ENCODE measurements around the gene ZNF141. TPM values are rescaled to one million over a fixed set of nuclear protein-coding genes. Genes with fewer than 3 reads are reported as not detected.

Gene ZNF141
- total and polyA plus RNA-seq, 2 of the 4 experiments (the other 2 are of a cell fraction) = 1.8 to 4.7 TPM

DNA sequence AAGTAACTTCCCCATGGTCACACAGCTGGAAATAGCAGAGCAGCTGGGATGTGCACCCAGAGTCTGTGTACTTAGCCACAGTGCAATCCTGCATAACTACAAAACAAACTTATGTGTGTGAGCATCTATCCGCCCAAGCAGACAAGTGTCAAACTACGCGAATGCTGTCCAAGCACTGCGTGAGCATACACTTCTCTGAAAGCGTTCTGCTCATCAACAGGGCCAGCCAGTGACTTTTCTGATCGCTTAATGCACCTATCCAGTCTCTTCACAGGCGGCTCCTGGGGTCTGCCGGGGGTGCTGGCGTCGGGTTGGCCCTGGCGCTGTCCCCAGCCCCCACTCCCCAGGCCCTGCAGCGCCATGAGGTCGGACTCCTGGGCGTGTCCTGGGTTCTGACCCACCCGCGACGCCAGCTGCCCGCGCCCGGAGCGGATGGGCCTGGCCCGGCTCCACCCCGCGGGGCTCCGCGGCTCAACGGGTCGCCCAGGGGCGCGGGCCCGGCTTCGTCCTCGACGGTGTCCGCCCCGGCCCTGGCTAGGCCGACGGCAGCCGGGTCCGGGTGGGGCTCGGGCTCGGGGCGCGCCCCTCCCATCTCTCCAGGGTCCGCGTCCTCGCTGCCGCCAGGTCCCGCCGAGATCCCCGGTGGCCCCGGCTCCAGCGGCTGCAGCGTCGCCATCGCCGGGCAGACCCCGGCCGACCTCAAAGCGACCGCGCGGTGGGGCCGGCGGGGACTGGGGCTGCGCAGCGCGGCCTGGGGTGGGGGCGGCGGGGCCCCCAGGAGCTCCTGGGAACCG lies 1.3 kb upstream of the ZNF141 start (continued):
- TF ChIP-seq FOS (IDR thresholded peaks at IDR 0.05; ENCODE audit: low read depth, low read length) = no peak

DNA sequence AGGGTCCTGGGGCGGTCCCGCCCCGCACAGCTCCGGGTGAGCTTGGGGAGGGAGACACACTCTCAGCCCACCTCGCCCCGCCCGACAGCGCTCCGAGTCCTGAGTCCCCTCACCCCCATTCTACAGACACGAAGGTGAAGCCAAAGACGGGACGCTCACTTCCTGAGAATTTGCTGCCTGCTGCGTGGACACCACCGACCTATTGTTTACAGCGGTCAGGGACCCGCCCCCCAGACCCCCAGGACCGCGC lies 796 bp upstream of the ZNF141 start:
- DNase-seq (no peak), ATAC-seq (ENCODE audit: low read depth) (peak; percentile 3; the same call in 1 of the 2 replicates)
- Histone ChIP-seq H2AK5ac (ENCODE audit: low read depth, low read length) (no peak overlapping the region; the same call in 1 of the 2 replicates), H3K18ac (ENCODE audit: low read depth, low read length) (no peak overlapping the region; the same call in 1 of the 2 replicates), H4K20me1 (ENCODE audit: insufficient read depth, low read length) (no peaks in the 10 kb centered on the region), H3K4me3 (ENCODE audit: insufficient read depth, low read depth, low read length) (peak overlapping the region; percentile 69), H3K4ac (ENCODE audit: low read depth, low read length) (peak overlapping the region; percentile 73; the same call in 1 of the 2 replicates), H3K4me2 (ENCODE audit: low read depth, low read length) (peak overlapping the region; percentile 76), H3K56ac (ENCODE audit: extremely low read depth, insufficient read depth, low read length) (no peak overlapping the region), H3K9ac (ENCODE audit: low read depth, low read length) (peak overlapping the region; percentile 78), H2AFZ (replicated peaks; ENCODE audit: low read length, poor library complexity) (peak overlapping the region; percentile 99), H2BK5ac (ENCODE audit: low read depth, low read length, poor library complexity, severe bottlenecking) (peak overlapping the region; percentile 70), H3K27me3 (ENCODE audit: control insufficient read depth, insufficient read depth, low read length) (no peaks in the 10 kb centered on the region), H3K79me1 (ENCODE audit: low read depth in 1 of 2, low read length in 2 of 2) (peaks cover 15 to 16% of the 10 kb centered on the region in 2 experiments; a peak in 3 of 4 replicates), H4K91ac (ENCODE audit: insufficient read depth, low read depth, low read length) (no peak overlapping the region), H4K8ac (ENCODE audit: low read depth in 2 of 2, low read length in 2 of 2) (peak overlapping the region; percentile 78 to 79; a peak in 3 of 4 replicates), H3K4me1 (ENCODE audit: control insufficient read depth, insufficient read depth, low read length) (no peaks in the 10 kb centered on the region), H3K14ac (replicated peaks; ENCODE audit: low read depth, low read length) (no peak overlapping the region), H3K27ac (ENCODE audit: insufficient read depth, low read length) (peak overlapping the region; percentile 75), H3K9me3 (ENCODE audit: control insufficient read depth, insufficient read depth, low read length) (peaks cover 14% of the 10 kb centered on the region), H2BK120ac (ENCODE audit: low read depth, low read length) (no peak overlapping the region), H3K36me3 (ENCODE audit: control insufficient read depth, insufficient read depth, low read length) (peaks cover 2% of the 10 kb centered on the region), H2BK20ac (ENCODE audit: low read depth, low read length) (no peak overlapping the region), H3K9me1 (ENCODE audit: insufficient read depth, low read length) (no peaks in the 10 kb centered on the region), H2AK9ac (replicated peaks; ENCODE audit: low read depth, low read length, poor library complexity) (peak overlapping the region; percentile 94), H3K23ac (ENCODE audit: low read depth, low read length) (peak overlapping the region; percentile 42; the same call in 1 of the 2 replicates), H2BK15ac (ENCODE audit: low read depth, low read length) (no peak overlapping the region), H4K5ac (ENCODE audit: low read depth, low read length) (peak overlapping the region; percentile 78)
- in situ Hi-C loops (cut with MboI; ENCODE audit: low sequenced_read_pairs) (no loop called here), intact Hi-C loops (cut with micrococcal nuclease) (loop anchor here (10.0 kb wide), 1 partner anchor 338 kb away; the partner anchor contains the start of genes ATP5ME and MYL5), dilution Hi-C loops (cut with HindIII; ENCODE audit: low sequenced_read_pairs, unreplicated experiment) (no loop called here)
- ChIA-PET POLR2A (ENCODE audit: unreplicated experiment) (no interaction called here), CTCF (no interaction called here)
- WGBS, 2 experiments (ENCODE audit: extremely low coverage in 2 of 2, insufficient read length in 1 of 2) = 3% methylated on average over 5 of the region's 18 CpGs; no CpG with 5 or more reads in 1 of the 2 experiments
- BruUV-seq (replicated peaks) = no TSS peak
- TF ChIP-seq CEBPB (IDR thresholded peaks at IDR 0.05; ENCODE audit: low read depth, low read length) (no peak), MAFK (IDR thresholded peaks at IDR 0.05; ENCODE audit: low read depth, low read length) (no peak)

Measured in IMR-90 (cell line).